ENCODE data around the gene ERICH2. TPM values are rescaled to one million over a fixed set of nuclear protein-coding genes. Genes with fewer than 3 reads are reported as not detected.

ERICH2 gene
- total RNA-seq, 1 experiment from 2014 or later, result 1.1 TPM

- no peak for TF ChIP-seq ARID4B (CRISPR knock-in tag; IDR thresholded peaks at IDR 0.05; ENCODE audit: borderline replicate concordance)
- TF ChIP-seq AFF4 (CRISPR knock-in tag; IDR thresholded peaks at IDR 0.05; ENCODE audit: borderline replicate concordance), result no peak
- TF ChIP-seq ATF1 (CRISPR knock-in tag; IDR thresholded peaks at IDR 0.05), result no peak
- no peak for TF ChIP-seq NR1H2 (CRISPR knock-in tag; IDR thresholded peaks at IDR 0.05)
Measured at GRCh38 chr2:170743530-170744239, 26.5 kb upstream of the ERICH2 start (continued).

- ChIA-PET POLR2A (no interaction called here), CTCF (interaction anchor here (0.9 kb wide), 1 partner anchor 336 kb away, joined by 3 read pairs; no protein-coding TSS in a partner anchor)
- no peaks in the 10 kb centered on the region for H3K9me3 Mint-ChIP-seq
- TF ChIP-seq ATF6 (CRISPR knock-in tag; IDR thresholded peaks at IDR 0.05), result no peak
- no peak for TF ChIP-seq ESRRA (CRISPR knock-in tag; IDR thresholded peaks at IDR 0.05; ENCODE audit: borderline replicate concordance)
- TF ChIP-seq GABPB1 (CRISPR knock-in tag; IDR thresholded peaks at IDR 0.05), result peak; percentile 86
- no peak for TF ChIP-seq IRF2 (CRISPR knock-in tag; IDR thresholded peaks at IDR 0.05; ENCODE audit: borderline replicate concordance, low read depth)
- no peak for TF ChIP-seq TCF7 (CRISPR knock-in tag; IDR thresholded peaks at IDR 0.05; ENCODE audit: low read depth)
- peaks cover 9% of the 10 kb centered on the region for H3K4me1 Mint-ChIP-seq
- no peak for ATAC-seq
- DNase-seq (ENCODE audit: low spot score), result no peak
- no peaks in the 10 kb centered on the region for H3K27me3 Mint-ChIP-seq (ENCODE audit: low read depth)
- no peak overlapping the region for H3K4me3 Mint-ChIP-seq
- no peak overlapping the region for H3K27ac Mint-ChIP-seq
- H3K36me3 Mint-ChIP-seq, result no peaks in the 10 kb centered on the region
Measured at GRCh38 chr2:170744248-170745002, 25.8 kb upstream of the ERICH2 start.

- CTCF ChIA-PET, result no interaction called here
- Mint-ChIP-seq H3K4me1 (peaks cover 9% of the 10 kb centered on the region), H3K4me3 (no peak overlapping the region), H3K36me3 (no peaks in the 10 kb centered on the region), H3K27ac (no peak overlapping the region), H3K27me3 (ENCODE audit: low read depth) (no peaks in the 10 kb centered on the region), H3K9me3 (no peaks in the 10 kb centered on the region)
- POLR2A ChIA-PET, result no interaction called here
- DNase-seq (ENCODE audit: low spot score), result no peak
- no peak for ATAC-seq
- no peak for TF ChIP-seq PREB (CRISPR knock-in tag; IDR thresholded peaks at IDR 0.05; ENCODE audit: borderline replicate concordance)
- TF ChIP-seq PRDM15 (CRISPR knock-in tag; IDR thresholded peaks at IDR 0.05), result no peak
- no peak for TF ChIP-seq ZBTB43 (CRISPR knock-in tag; IDR thresholded peaks at IDR 0.05)
- TF ChIP-seq JAZF1 (CRISPR knock-in tag; IDR thresholded peaks at IDR 0.05), result no peak
- no peak for TF ChIP-seq ZNF121 (CRISPR knock-in tag; IDR thresholded peaks at IDR 0.05)
Measured at GRCh38 chr2:170745305-170745704, 24.9 kb upstream of the ERICH2 start.

Data from WTC11 (cell line).